ENCODE results near the gene ACSL6. TPM values are rescaled to one million over a fixed set of nuclear protein-coding genes. Genes with fewer than 3 reads are reported as not detected.

The ACSL6 gene, protein sequence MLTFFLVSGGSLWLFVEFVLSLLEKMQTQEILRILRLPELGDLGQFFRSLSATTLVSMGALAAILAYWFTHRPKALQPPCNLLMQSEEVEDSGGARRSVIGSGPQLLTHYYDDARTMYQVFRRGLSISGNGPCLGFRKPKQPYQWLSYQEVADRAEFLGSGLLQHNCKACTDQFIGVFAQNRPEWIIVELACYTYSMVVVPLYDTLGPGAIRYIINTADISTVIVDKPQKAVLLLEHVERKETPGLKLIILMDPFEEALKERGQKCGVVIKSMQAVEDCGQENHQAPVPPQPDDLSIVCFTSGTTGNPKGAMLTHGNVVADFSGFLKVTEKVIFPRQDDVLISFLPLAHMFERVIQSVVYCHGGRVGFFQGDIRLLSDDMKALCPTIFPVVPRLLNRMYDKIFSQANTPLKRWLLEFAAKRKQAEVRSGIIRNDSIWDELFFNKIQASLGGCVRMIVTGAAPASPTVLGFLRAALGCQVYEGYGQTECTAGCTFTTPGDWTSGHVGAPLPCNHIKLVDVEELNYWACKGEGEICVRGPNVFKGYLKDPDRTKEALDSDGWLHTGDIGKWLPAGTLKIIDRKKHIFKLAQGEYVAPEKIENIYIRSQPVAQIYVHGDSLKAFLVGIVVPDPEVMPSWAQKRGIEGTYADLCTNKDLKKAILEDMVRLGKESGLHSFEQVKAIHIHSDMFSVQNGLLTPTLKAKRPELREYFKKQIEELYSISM
- total RNA-seq (2014; rRNA removed; shearing (Covaris generic)), result not detected in 2 replicates

DNA sequence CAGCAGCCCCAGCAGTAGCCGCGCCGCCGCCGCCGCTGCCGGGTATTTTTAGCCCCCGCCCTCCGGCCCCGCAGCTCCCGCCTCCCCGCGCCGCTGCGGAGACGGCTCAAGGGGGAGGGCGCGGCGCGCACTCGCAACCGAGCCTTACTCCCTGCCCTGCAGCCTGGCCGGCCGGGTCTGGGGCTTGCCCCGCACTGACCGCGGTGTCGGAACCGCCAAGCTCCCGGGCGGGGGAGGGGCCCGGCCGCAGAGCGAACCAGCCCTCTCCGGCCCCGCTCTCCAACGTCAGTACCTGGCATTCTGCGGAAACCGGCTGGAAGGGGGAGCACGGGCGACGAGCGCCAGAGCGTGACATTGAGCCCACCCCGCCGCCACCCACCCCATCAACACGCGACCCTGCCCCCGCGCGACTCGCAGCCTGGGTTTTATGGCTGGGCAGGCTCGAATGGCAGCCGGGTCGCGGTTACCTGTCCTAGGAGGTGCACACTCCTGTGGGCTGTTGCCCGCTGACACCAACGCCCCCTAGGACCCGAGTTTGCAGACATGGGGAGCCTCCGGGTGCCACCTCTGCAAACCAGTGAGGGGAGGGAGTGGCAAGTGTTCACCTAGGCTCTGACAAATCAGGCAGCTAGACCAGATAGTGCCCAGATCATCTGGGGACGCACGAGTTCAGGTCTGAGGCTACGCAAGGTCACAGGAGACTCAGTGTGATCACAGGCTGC lies at the start of gene ACSL6:
Gene ACSL6, minus strand, starts transcription at position 37 of the 722 bp plus-strand sequence. CDS start 105 bp downstream, outside the sequence.
- DNase-seq (ENCODE audit: low read depth), result no peak

DNA sequence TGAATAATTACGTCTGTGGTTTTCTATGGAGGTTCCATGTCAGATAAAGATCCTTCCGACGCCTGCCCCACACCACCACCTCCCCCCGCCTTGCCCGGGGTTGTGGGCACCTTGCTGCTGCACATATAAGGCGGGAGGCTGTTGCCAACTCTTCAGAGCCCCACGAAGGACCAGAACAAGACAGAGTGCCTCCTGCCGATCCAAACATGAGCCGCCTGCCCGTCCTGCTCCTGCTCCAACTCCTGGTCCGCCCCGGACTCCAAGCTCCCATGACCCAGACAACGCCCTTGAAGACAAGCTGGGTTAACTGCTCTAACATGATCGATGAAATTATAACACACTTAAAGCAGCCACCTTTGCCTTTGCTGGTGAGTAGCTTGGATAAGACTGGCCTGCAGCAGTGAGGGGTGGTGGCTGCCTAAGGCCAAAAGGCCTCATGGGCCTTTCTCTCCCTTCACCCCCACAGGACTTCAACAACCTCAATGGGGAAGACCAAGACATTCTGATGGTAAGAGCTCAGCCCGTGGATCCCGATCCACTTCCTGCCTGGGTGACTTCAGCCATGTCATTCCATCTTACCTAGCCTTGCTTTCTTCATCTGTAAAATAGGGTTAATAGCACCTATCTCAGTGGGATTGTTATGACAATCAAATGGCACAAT lies 49.2 kb upstream of the ACSL6 start, which contains the start of gene IL3:
Gene IL3, plus strand, starts transcription at position 155 of the 661 bp plus-strand sequence. Its CDS starts 52 bp downstream, at position 207.
- DNase-seq (ENCODE audit: low read depth), result no peak

DNA sequence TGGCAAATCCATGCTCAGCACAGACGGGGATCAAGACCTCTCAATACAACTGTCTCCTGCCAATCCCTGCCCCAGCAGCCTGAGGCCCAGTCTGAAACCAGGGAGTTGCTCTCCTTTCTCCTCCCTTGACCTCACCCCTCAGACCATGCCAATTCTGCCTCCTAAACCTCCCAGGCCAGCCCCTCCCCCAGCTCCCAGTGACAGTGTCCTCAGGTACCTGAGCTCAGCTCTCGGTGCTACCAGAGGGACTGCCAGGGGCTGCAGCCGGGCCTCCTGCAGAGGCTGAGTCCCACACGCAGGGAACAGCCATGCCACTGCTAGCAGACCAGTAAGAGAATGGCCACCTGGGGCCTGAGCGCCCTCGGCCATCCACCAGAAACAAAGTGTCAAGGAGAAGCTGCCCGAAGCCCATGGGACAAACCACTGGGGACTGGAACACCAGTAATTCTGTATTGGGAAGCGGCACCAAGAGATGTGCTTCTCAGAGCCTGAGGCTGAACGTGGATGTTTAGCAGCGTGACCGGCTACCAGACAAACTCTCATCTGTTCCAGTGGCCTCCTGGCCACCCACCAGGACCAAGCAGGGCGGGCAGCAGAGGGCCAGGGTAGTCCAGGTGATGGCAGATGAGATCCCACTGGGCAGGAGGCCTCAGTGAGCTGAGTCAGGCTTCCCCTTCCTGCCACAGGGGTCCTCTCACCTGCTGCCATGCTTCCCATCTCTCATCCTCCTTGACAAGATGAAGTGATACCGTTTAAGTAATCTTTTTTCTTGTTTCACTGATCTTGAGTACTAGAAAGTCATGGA lies 48.4 kb upstream of the ACSL6 start:
- DNase-seq (ENCODE audit: low read depth), result no peak

DNA sequence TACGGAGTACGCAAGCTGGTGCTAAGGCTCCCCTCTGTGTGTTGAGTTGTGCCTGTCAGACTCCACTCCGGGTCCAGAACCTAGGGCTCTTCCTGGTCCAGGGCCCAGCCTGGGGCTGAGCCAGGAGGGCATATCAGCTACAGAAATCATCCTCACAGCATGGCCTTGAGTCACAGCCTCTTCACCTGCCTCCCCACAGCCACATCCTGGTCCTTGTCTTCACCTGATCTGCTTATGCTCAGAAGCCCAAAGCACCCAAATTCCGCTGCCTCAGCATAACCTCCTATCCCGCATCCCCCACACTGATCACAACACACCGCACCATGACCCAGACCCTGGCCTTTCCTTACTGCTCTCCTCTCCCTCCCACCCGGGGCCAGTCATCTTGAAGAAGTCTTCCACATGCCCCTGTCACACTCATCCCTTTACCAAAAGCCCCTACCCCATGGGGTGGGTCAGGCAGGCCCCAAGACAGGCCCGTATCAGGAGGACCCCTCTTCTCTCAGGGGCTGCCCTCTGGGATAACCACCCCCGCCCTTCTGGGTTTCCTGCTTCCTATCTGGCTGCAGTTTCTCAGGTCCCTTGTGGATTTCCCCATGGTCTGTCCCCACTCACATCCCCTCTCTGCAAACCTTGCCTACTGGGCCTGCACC lies 47.7 kb upstream of the ACSL6 start:
- no peak for DNase-seq (ENCODE audit: low read depth)

DNA sequence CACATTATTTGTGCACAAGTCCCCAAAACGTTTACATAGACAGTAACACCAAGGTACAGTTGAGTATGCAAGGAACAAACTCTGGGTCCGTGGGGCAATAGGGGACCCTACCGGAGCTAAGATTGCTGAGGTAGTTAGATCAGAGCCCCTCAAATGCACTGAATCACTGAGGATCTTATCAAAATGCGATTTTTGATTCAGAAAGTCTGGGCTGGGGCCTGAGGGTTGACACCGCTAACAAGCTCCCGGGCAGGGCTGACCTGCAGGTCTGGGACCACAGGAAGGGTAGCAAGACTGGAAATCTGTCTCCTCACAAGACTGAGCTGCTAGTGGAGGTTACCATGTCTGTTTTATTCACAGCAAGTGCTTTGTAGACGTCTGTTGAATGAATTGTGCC lies 47.2 kb upstream of the ACSL6 start:
- DNase-seq (ENCODE audit: low read depth), result no peak

DNA sequence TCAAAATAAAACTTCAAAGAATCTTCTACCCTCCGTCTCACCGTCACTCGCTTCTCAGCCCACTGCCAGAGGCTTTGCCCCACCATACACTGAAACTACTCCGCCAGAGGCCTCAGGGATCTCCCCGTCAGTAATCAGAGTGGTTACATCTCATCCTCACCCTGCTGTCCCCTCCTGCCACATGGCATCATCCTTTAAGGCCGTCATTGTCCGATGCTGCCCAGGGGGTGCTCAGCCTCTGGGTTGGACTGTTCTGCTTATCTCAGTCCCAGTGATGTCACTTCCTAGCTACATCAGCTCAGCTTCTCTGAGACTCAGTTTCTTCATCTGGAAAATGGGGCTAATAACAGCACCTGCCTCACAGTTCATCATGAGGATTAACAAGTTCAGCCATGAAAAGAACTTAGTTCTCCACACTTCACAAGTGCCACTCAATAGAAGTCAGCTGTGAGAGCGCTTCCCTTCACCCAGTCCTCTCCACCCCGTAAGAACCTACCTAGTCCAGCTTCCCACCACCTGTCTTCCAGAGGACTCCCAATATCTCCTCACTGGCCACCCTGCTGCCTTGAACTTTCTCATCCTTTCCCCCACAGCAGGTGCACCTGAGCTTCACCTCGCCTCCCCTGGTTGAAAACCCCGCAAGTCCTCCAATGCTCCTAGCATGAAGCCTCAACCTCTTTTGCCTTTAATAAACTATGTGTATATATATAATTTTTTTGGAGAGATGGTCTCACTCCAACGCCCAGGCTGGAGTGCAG lies 46.2 kb upstream of the ACSL6 start:
- DNase-seq (ENCODE audit: low read depth), result no peak

DNA sequence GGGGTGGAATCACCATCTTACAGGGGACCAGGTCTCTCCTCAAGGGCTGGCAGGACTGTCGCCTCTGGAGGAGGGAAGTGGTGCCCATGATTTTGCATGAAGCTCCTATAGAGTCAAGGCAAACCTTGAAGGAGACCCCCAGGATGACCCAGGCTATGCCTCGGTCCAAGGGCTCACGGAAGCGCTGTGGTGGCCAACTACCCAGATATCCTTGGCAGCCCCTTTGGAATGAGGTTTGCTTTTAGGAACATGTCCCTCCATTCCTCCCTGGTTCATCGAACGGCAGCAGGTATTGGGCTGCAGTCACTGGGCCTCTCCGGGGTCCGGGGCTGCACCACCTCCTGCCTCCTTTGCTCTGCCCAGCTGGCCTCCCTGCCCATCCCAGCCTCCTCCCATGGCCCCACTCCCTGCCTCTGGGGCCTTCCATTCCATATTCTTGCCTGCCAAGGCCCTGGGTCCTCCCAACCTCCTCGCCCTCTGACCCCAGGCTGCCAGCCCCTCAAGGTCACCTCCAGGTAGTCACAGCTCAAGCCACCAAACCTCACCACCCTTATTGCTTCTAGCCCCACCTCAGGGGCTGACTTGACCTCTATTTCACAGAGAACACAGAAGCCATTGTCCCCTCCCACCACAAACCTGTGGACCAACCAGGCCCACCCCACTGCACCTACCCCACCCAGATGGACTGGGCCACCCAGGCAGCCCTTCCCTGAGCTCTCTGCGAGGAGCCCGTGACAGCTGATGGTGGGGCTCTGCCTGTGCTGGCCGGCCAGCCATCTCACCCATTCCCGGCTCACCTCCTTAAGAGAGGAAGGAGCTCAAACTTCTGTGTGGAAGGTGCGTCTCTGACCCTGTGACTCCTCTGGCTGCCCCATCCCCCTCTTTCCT lies 45.4 kb upstream of the ACSL6 start:
- DNase-seq (ENCODE audit: low read depth), result no peak

DNA sequence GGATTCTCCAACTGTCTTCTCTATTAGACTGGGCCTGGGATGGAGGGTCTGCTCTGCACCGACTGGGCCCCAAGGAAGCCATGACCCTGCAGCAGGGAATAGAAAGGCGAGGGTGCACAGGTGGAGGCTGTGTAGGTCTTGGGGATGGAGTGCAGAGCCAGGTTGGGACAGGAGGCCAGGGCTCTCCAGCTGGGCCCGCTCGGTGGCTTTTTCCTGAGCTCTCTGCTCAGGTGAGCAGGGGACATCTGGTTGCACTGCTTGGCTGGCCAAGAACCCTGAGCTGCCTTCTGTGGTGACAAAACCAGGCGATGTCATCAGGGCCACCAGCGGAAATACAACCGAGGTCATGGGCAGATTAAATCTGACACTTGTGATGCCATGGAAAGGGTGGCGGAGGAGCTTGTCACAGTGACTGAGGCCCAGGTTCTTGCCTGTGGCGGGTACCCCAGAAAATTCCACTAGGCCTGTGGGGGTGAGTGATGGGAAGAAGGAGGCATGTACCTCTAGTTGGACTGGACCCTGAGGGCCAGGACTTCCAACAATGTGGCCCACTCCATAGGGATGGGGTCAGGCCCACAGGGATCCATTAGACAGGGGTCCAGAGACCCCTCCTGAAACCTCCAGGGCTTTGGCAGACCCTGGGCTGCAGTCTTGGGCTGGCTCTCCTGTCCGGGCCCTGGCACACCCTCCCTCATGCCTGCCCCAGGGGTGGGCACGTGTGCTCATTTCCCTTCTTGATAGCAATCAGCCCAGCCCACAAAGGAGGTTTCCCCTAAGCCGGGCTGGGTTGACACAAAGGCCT lies 44.6 kb upstream of the ACSL6 start:
- DNase-seq (ENCODE audit: low read depth), result no peak

DNA sequence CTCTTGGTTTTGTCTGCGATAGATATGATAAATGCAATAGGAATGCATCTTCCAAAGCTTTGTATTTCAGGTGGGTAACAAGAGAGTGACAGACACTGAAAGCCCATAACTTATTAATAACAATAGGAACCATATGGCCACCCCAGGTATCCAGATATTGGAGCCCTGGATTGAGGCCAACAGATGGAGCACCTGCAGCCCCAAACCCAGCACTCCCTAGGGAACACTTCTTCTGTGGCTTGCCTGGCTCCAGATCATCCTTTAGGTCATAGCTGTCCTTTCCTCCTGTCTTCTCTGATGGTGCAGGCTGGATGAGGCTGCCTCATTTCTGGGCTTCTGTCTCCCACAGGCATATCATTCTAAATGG lies 44.0 kb upstream of the ACSL6 start:
- no peak for DNase-seq (ENCODE audit: low read depth)

DNA sequence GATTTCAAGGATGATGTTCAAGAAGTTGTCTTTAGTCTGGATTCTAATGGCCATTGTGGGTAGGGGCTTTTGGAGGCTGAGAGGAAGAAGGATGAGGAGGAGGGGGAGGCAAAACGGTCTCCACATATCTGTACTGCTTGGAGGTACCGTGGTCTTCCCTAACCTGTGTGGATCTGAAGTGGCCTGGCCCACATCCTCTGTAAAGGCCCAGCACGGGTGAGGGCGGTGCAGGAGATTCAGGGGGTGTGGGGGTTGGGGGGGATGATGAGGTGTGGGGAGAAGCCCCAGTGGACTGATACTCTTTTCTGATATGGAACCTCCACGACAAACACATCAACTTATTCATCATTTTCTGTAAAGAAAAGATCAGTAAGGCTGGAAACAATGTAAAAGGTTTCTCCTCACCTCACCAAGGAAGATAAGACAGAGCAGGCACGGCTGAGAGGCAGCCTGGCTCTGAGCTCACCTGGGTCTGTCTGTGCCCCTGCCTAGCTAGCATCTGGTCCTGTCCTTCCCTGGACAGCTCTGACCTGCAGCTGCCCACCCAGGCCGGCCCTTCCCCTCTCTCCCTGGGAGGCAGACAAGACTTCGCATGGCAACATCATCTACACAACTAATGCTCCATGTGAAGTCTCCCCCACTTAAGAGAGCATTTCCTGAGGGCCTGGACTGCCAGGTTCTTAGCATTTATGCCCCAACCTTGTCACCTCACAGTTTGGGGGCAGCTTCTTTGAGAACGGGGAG lies 43.4 kb upstream of the ACSL6 start:
- DNase-seq (ENCODE audit: low read depth), result no peak

DNA sequence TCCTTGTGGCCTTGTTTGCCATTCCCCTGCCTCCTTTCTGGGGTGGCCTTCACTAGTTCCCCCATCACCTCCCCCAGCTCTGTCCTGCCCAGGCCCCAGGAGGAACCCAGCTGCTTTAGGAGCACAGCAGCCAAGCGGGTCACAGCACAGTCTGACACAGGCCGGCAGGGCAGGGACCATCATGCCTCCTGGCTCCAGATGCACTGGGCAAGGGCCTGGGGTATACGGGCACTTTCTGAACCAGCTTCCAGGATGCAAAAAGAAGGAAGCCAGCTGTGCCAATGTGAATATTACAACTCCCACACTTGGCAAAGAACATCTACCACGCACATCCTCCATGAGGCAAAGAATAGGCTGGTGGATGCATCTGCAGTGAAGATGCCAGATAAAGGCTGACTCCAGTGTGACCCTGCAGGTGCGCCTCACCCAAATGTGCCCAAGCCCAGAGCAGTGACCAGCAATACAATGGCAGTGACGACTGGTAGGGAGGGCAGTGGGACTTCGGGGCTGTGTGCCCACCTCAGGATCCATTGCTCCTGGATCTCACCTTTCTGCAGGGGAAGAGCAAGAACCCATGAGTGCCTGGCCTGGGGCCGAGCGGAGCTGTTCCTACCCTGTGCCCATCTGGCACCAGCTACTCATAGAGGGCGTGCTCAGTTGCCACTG lies 42.7 kb upstream of the ACSL6 start:
- no peak for DNase-seq (ENCODE audit: low read depth)

DNA sequence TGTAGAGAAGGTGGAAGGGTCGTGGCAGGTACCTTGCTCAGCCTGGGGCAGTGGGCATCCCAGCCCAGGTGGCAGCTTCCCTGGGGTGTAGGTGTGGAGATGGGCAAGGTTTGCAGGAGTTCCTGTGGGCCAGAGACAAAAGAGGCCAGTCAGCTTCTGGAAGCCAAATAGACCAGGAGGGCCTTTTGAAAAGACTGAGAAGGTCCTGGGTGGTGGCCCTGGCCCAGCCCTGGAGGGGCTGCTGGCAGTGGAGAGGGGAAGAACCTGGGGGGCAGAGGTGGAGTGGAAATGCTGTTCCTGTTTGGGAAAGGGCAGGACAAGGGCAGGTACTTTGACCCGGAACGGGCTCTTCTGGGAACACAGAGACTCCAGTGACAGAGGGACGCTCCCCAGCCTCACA lies 42.0 kb upstream of the ACSL6 start:
- DNase-seq (ENCODE audit: low read depth), result no peak

DNA sequence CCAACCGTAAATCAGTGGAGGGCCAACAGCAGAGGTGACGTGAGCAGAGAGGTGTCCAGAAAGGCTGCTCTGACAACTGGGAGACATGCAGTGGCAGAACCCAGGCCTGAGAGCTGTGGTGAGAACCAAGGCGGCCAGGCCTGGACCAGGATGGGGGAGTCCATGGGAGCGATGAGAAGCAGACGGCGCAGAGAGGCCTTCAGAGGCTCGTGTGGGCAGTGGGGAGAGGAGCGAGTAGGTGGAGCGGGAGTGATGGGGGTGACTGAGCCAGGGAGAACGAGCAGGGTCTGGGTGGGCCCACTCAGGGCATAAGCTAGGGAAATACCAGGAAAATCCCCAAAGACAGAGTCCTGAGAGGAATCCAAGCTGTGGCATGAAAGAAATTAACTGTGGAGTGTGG lies 41.1 kb upstream of the ACSL6 start:
- DNase-seq (ENCODE audit: low read depth), result no peak

DNA sequence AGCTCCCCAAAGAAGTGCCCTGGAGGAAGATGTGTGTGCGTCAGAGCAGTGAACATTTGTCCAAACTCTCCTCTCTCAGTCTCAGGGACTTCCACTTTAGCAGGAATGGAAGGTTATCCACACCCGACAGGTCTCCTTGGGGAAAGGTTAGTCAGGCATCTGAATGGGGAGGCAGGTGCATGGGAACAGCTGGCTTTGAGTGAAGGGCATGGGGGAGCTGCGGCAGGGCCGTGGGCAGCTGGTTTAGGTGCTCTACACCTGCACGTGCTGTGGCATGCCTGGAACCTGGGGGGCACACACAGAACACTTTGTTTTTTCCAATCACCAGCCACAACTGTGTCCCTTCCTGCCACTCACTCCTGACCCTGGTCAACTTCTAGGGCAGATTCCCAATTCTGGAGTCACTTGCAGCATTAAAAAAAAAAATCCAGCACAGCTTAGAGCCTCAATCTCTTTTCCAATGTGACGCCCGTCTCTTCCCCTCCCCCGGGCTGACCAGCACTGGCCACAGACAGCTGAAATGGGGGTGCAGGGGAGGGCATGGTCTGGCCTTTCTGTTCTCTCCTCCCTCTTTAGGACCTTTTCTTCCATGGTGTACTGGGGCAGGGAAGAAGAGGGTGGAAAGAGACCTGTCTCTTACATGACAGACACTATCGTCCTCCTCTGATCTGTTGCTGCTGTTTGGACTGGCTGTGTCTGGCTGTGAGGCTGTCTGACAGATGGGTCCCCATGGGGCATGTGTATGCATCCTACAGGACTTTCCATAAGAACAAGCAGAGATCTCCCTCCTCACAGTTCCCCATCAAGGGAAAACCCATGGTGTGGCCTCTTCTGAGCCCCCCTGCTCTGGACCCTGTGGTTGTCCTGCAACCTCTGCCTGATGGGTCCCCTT lies 39.4 kb upstream of the ACSL6 start:
- DNase-seq (ENCODE audit: low read depth), result no peak

DNA sequence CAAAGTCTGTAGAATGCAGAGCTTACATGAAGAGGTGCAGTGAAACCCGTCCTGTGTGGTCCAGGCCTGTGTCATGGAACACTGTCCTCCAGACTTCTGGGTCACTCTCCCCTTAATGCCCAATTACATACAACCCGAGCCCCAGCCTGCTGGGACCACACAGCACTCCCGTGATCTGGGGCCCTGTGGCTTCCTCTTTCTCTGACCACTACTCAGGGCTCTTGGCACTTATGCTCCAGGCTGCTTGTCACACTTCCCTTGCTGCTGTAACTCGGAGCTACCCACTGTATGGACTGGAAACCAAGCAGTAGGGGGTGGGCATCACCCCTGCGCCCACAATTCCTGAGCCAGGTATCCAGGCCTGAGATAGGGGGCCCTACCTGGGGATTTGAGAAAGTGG lies 38.7 kb upstream of the ACSL6 start:
- DNase-seq (ENCODE audit: low read depth), result no peak

DNA sequence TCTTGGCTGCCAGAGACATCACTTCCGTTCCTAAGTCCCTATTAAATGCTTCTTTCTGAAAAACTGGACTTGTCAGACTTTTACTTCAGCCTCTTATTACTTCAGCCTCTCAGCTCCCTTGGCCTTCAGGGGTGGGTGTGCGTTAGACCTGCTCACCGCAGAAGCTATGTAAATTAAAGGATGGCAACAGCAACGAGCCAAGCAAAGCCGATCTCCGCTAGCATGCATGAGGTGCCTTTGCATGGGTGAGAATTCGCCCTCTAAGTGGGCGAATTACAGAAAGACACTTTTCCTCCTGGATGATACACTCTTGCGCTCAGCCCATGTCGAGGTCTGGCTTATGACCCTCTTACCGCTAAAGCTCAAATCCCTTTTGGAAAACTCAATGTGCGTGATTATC lies 38.1 kb upstream of the ACSL6 start:
- no peak for DNase-seq (ENCODE audit: low read depth)

Measured in M059J (cell line).